Natural killer cell (primary cell): ENCODE data around the gene BRS3. TPM values are rescaled to one million over a fixed set of nuclear protein-coding genes. Genes with fewer than 3 reads are reported as not detected.

ENCODE experiments used
- ATAC-seq, 3 donors: fragments of 150-1000 bp in 2 of 3; fragments of 200-7000 bp in 1 of 3; cut with Tn5 transposase; 1 replicate in 1 of 3; 2 replicates in 2 of 3; pipeline ENCODE4 v1.10.0; 2021; ENCODE audit warnings: mild to moderate bottlenecking in 2 of 3, moderate library complexity in 2 of 3
- DNase-seq, 2 donors: peaks; one replicate each; pipeline versions ENCODE4 v3.0.0 to v3.0.0-alpha.2; 2013 to 2021; ENCODE audit warnings: mixed read lengths in 1 of 2
- H3K27ac ChIP-seq: one replicate; pipeline ENCODE4 v1.5.1; 2013; ENCODE audit warnings: mild to moderate bottlenecking, low read length
- H3K27me3 ChIP-seq: one replicate; pipeline ENCODE4 v1.6.1; 2013; ENCODE audit warnings: low read length; ENCODE audit not compliant: control insufficient read depth, insufficient read depth
- H3K36me3 ChIP-seq: one replicate; pipeline ENCODE4 v1.6.1; 2013; ENCODE audit warnings: low read length; ENCODE audit not compliant: control insufficient read depth, insufficient read depth
- H3K4me1 ChIP-seq: one replicate; pipeline ENCODE4 v1.6.1; 2013; ENCODE audit warnings: low read length; ENCODE audit not compliant: control insufficient read depth, insufficient read depth
- H3K4me3 ChIP-seq: one replicate; pipeline ENCODE4 v1.5.1; 2013; ENCODE audit warnings: low read length
- H3K9me3 ChIP-seq: one replicate; pipeline ENCODE4 v1.6.1; 2013; ENCODE audit warnings: low read length; ENCODE audit not compliant: control insufficient read depth, insufficient read depth
- H3K27ac Mint-ChIP-seq, 2 donors: one replicate each; pipeline ENCODE4 v1.8.0; 2022; ENCODE audit warnings: mild to moderate bottlenecking in 2 of 2, mixed read lengths in 2 of 2, moderate library complexity in 1 of 2
- H3K27me3 Mint-ChIP-seq, 2 donors: one replicate each; pipeline ENCODE4 v1.8.0; 2022; ENCODE audit warnings: low read depth in 2 of 2, mixed read lengths in 2 of 2
- H3K36me3 Mint-ChIP-seq: one replicate; pipeline ENCODE4 v1.8.0; 2022; ENCODE audit warnings: mixed read lengths
- H3K4me1 Mint-ChIP-seq, 2 donors: one replicate each; pipeline ENCODE4 v1.8.0; 2022; ENCODE audit warnings: mixed read lengths in 2 of 2
- H3K4me3 Mint-ChIP-seq: one replicate; pipeline ENCODE4 v1.8.0; 2022; ENCODE audit warnings: mild to moderate bottlenecking, moderate library complexity, mixed read lengths
- H3K9me3 Mint-ChIP-seq, 2 donors: one replicate each; pipeline ENCODE4 v1.8.0; 2022; ENCODE audit warnings: mixed read lengths in 2 of 2
- WGBS: methylation state at CpG from one replicate; pipeline ENCODE4 v1.1.7; 2013; ENCODE audit warnings: missing lambda C conversion rate; ENCODE audit not compliant: insufficient coverage; 5-methylcytosine and 5-hydroxymethylcytosine counted together
- intact Hi-C: fragments of 100-400 bp; cut with micrococcal nuclease; formaldehyde crosslinking; loops from one replicate; pipeline ENCODE4 v1.14.2; 2022
- total RNA-seq, 4 donors: library from RNA; stranded (reverse); fragments of 120-200 nt in 1 of 4; gene quantifications; one replicate each; pipeline versions ENCODE4 v1.2.3 to v1.2.4, GENCODE V29; 2013 to 2022
- TF ChIP-seq, protein P1 (sequence below): fragments of 200-600 bp; IDR thresholded peaks from one replicate; pipeline ENCODE4 v1.8.0; 2022; ENCODE audit warnings: antibody characterized with exemption

BRS3 gene
- total RNA-seq, 3 donors from 2014 or later (not counting 1 experiment from before 2014, with no cell fraction given), result not detected

DNA sequence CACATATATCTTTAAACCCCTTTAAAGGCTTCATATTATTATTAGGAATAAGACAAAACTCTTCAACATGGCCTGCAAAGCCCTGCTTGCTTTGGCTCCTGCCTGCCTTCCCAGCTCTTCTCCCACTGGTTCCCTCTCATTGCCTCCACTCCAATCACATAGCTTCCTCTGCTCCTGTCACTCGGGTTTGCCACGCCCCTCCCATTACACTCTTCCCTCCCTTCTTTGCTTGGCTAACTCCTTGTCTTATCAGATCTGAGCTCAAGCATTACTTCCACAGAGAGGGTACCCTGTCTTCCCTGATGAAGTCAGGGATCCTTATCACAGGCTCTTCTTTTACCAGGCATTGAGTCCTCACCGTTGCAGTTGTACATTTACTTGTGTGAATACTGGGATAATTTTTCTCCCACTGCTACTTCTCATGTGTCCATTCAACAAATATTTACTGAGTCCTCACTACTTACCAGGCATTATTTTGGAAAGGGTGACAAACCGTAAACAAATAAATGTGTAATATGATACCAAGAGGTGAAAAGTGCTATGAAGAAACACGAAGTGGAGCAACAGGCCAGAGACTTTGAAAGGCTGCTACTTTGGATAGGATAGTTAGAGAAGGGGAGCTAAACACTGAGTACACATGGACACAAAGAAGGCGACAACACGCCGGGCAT lies 41.0 kb downstream of the BRS3 start:
- no peaks in the 10 kb centered on the region for H3K27me3 ChIP-seq
- Mint-ChIP-seq H3K27ac (peak overlapping the region in 1 of 2 donors; percentile 12), H3K27me3 (peaks cover under 1 to 6% of the 10 kb centered on the region in 2 donors), H3K4me3 (no peak overlapping the region), H3K9me3 (no peaks in the 10 kb centered on the region), H3K36me3 (no peaks in the 10 kb centered on the region), H3K4me1 (no peaks in the 10 kb centered on the region)
- H3K36me3 ChIP-seq, result no peaks in the 10 kb centered on the region
- H3K4me3 ChIP-seq, result no peak overlapping the region
- no peak overlapping the region for H3K27ac ChIP-seq
- no peaks in the 10 kb centered on the region for H3K4me1 ChIP-seq
- intact Hi-C loops, result no loop called here
- WGBS, result 95% methylated on average over 7 of the region's 8 CpGs
- TF ChIP-seq, protein P1, sequence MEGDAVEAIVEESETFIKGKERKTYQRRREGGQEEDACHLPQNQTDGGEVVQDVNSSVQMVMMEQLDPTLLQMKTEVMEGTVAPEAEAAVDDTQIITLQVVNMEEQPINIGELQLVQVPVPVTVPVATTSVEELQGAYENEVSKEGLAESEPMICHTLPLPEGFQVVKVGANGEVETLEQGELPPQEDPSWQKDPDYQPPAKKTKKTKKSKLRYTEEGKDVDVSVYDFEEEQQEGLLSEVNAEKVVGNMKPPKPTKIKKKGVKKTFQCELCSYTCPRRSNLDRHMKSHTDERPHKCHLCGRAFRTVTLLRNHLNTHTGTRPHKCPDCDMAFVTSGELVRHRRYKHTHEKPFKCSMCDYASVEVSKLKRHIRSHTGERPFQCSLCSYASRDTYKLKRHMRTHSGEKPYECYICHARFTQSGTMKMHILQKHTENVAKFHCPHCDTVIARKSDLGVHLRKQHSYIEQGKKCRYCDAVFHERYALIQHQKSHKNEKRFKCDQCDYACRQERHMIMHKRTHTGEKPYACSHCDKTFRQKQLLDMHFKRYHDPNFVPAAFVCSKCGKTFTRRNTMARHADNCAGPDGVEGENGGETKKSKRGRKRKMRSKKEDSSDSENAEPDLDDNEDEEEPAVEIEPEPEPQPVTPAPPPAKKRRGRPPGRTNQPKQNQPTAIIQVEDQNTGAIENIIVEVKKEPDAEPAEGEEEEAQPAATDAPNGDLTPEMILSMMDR, result no peak
- DNase-seq (no peak), ATAC-seq (no peak)
- H3K9me3 ChIP-seq, result no peaks in the 10 kb centered on the region

DNA sequence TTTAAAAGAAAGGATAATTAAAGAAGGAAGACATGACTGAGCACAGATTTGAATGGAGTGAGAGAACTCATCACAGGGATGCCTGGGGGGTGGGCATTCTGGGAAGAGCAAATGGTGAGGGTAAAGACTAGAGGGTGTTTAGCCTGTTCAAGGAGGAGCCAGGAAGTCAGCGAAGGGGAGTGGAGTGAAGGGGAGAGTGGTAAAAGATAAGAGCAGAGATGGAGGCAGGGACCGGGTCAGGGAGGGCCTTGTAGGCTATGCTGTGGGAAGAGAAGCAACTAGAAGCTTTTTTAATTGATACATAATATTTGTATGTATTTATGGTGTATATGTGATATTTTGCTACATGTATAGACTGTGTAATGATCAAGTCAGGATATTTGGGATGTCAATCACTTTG lies 42.0 kb downstream of the BRS3 start:
- no peaks in the 10 kb centered on the region for H3K9me3 Mint-ChIP-seq
- no peak overlapping the region for H3K4me3 ChIP-seq
- 58% methylated on average over 2 of the region's 2 CpGs for WGBS

DNA sequence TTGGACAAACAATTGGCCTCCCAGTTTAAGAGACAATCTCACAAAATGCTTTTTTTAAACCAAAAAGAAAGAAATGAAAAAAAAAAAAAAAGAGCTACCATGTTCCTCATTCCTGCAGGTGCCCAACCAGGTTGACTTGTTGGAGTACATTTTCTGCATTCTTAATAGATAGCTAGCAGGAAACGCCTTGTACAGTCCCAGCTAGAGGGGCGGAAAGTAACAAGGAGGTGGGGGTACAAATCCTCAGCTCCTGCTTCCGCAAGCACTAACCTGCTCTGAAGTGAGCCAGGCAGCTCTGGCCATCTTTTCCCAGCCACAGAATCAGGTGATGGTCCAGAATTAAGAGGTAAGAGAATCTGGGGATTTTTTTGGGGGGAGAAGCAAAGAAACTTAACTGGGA lies 44.2 kb downstream of the BRS3 start, which contains the start of gene VGLL1:
Gene VGLL1 (plus strand): TSS at position 265 of the 400 bp plus-strand sequence. CDS start 3,806 bp downstream, outside the sequence.
- TF ChIP-seq, protein P1, result no peak
- no peak for ATAC-seq
- no peak within 1 kb of the TSS for H3K27ac Mint-ChIP-seq
- H3K27me3 ChIP-seq, result no peaks in the 10 kb centered on the region
- no peaks in the 10 kb centered on the region for H3K36me3 ChIP-seq
- DNase-seq, result no peak
- no peaks in the 10 kb centered on the region for H3K36me3 Mint-ChIP-seq
- H3K4me1 Mint-ChIP-seq, result no peaks in the 10 kb centered on the region
- intact Hi-C loops, result no loop called here
- H3K4me3 Mint-ChIP-seq, result no peak within 1 kb of the TSS
- H3K9me3 Mint-ChIP-seq, result no peaks in the 10 kb centered on the region
- peaks cover 6 to 10% of the 10 kb centered on the region in 2 donors for H3K27me3 Mint-ChIP-seq
- H3K27ac ChIP-seq, result no peak within 1 kb of the TSS
- WGBS, result 96% methylated on average over 3 of the region's 3 CpGs
- H3K4me3 ChIP-seq, result no peak within 1 kb of the TSS
- no peaks in the 10 kb centered on the region for H3K4me1 ChIP-seq
- H3K9me3 ChIP-seq, result no peaks in the 10 kb centered on the region

More for the DNA sequence above, 42.0 kb downstream of the BRS3 start:
- intact Hi-C loops, result no loop called here
- Mint-ChIP-seq H3K27ac (no peak overlapping the region), H3K36me3 (no peaks in the 10 kb centered on the region), H3K4me1 (no peaks in the 10 kb centered on the region), H3K27me3 (peaks cover 6 to 10% of the 10 kb centered on the region in 2 donors), H3K4me3 (no peak overlapping the region)
- no peaks in the 10 kb centered on the region for H3K27me3 ChIP-seq
- no peaks in the 10 kb centered on the region for H3K4me1 ChIP-seq
- no peaks in the 10 kb centered on the region for H3K9me3 ChIP-seq
- H3K36me3 ChIP-seq, result no peaks in the 10 kb centered on the region
- DNase-seq (no peak), ATAC-seq (no peak)
- no peak overlapping the region for H3K27ac ChIP-seq
- TF ChIP-seq, protein P1, result no peak

DNA sequence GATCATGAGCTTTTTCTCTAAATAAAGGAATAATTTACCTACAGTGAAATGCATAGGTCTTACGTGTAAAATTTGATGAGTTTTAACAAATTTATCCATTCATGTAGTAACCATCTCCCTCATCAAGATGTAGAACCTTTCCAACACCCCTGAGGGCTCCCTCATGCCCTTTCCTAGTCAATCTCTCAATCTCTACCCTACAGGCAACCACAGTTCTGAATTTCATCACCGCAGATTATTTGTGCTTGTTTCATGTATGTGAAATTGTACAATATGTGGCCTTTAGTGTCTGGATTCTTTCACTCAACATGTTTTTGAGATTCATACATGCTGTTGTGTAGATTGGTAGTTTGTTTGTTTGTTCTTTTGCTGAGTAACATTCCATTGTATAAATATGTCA lies 46.4 kb downstream of the BRS3 start:
- no peaks in the 10 kb centered on the region for H3K27me3 ChIP-seq
- WGBS, result no CpG with 5 or more reads among the region's 2 CpGs
- DNase-seq (no peak), ATAC-seq (no peak)
- peaks cover 0 to 10% of the 10 kb centered on the region in 2 donors for H3K27me3 Mint-ChIP-seq
- H3K9me3 Mint-ChIP-seq, result no peaks in the 10 kb centered on the region
- H3K4me1 Mint-ChIP-seq, result peaks cover 5 to 9% of the 10 kb centered on the region in 2 donors
- no peaks in the 10 kb centered on the region for H3K36me3 Mint-ChIP-seq
- H3K4me3 Mint-ChIP-seq, result no peak overlapping the region
- intact Hi-C loops, result no loop called here
- H3K36me3 ChIP-seq, result no peaks in the 10 kb centered on the region
- TF ChIP-seq, protein P1, result no peak
- H3K4me3 ChIP-seq, result no peak overlapping the region
- H3K9me3 ChIP-seq, result no peaks in the 10 kb centered on the region
- peaks cover 12% of the 10 kb centered on the region for H3K4me1 ChIP-seq
- H3K27ac ChIP-seq, result no peak overlapping the region
- no peak overlapping the region for H3K27ac Mint-ChIP-seq
